ENCODE results near the gene STK32C.

- TF ChIP-seq POLR2AphosphoS5 (IDR thresholded peaks at IDR 0.05), result no peak
- TF ChIP-seq CTCF (IDR thresholded peaks at IDR 0.05), result no peak
- TF ChIP-seq EP300 (IDR thresholded peaks at IDR 0.05), result no peak
- TF ChIP-seq POLR2A (IDR thresholded peaks at IDR 0.05), result peak in 1 of 4 donors; percentile 51
These were observed 77.8 kb downstream of the STK32C start for GRCh38 chr10:132229834-132230556.

Data from upper lobe of left lung (tissue), 4 donors.